ENCODE data around the gene MT4. TPM values are rescaled to one million over a fixed set of nuclear protein-coding genes. Genes with fewer than 3 reads are reported as not detected.

Gene MT4
- total and polyA plus RNA-seq, 2 donors (not counting 3 experiments of a cell fraction or from before 2014, with no cell fraction given) = not detected

GRCh38 chr16:56611281-56611833, 46.5 kb downstream of the MT4 start:
- H3K9me1 ChIP-seq (replicated peaks; ENCODE audit: control insufficient read depth, extremely low read depth, insufficient read depth, low read length) = no peaks in the 10 kb centered on the region
- H2AFZ ChIP-seq (ENCODE audit: low read depth, low read length) = no peak overlapping the region
- H3K4me2 ChIP-seq (ENCODE audit: insufficient read depth, low read length) = peak overlapping the region; percentile 81
- peak; percentile 45 for DNase-seq (ENCODE audit: low read depth, low spot score)
- peak overlapping the region; percentile 95 for H3K9ac ChIP-seq (replicated peaks; ENCODE audit: extremely low read depth, insufficient read depth, low read length)
- no peaks in the 10 kb centered on the region for H3K36me3 ChIP-seq (ENCODE audit: control insufficient read depth in 2 of 2, extremely low read depth in 1 of 2, insufficient read depth in 2 of 2, low read length in 2 of 2)
- no peaks in the 10 kb centered on the region for H3K27me3 ChIP-seq (ENCODE audit: control insufficient read depth in 2 of 2, insufficient read depth in 2 of 2, low read length in 2 of 2)
- intact Hi-C loops (cut with micrococcal nuclease) = no loop called here
- H4K20me1 ChIP-seq (replicated peaks; ENCODE audit: control insufficient read depth, extremely low read depth, insufficient read depth, low read length) = no peaks in the 10 kb centered on the region
- peaks cover 70% of the 10 kb centered on the region for H3K4me1 ChIP-seq (ENCODE audit: control insufficient read depth, extremely low read depth, insufficient read depth, low read length)
- peak overlapping the region; percentile 99 for H3K27ac ChIP-seq (ENCODE audit: insufficient read depth, low read depth, low read length)
- H3K4me3 ChIP-seq (replicated peaks in 1 of 3; ENCODE audit: insufficient read depth in 1 of 3, low read depth in 1 of 3, low read length in 3 of 3) = no peak overlapping the region
- FAIRE-seq = peak; percentile 82
- BruUV-seq (replicated peaks) = no TSS peak
- H3K79me2 ChIP-seq (ENCODE audit: control insufficient read depth, insufficient read depth, low read length) = peaks cover 28% of the 10 kb centered on the region
- POLR2A ChIA-PET = interaction anchor here (4.5 kb wide), 1 partner anchor 15 kb away, joined by 51 read pairs; the partner anchor contains the start of gene MT1E
- TF ChIP-seq GATA2 (IDR thresholded peaks at IDR 0.05; ENCODE audit: insufficient read depth, insufficient read length, low read depth, low read length) (no peak), POLR2A (IDR thresholded peaks at IDR 0.05; ENCODE audit: low read depth, low read length) (peak; percentile 29), MAX (IDR thresholded peaks at IDR 0.05; ENCODE audit: insufficient read depth, insufficient read length) (no peak), POLR2AphosphoS5 (IDR thresholded peaks at IDR 0.05; ENCODE audit: insufficient read depth, low read depth, low read length) (peak; percentile 38), JUN (IDR thresholded peaks at IDR 0.05; ENCODE audit: borderline replicate concordance, insufficient read depth, insufficient read length, low read depth) (no peak), MYC (IDR thresholded peaks at IDR 0.05; ENCODE audit: low read depth, low read length) (no peak), FOS (IDR thresholded peaks at IDR 0.05; ENCODE audit: borderline replicate concordance, insufficient read depth, low read length) (no peak), CTCF (IDR thresholded peaks at IDR 0.05; ENCODE audit: extremely low read depth in 1 of 2, insufficient read depth in 1 of 2, low read depth in 1 of 2, low read length in 2 of 2) (no peak), EZH2 (IDR thresholded peaks at IDR 0.05; ENCODE audit: borderline replicate concordance, low read depth, low read length, severe bottlenecking) (no peak)
- CTCF ChIA-PET = interaction anchor here (1.3 to 2.6 kb wide), 5 partner anchors 12 to 97 kb away, joined by 3 to 8 read pairs (median 8); partner anchors contain the start of gene MT1E
- dilution Hi-C loops (cut with MboI; ENCODE audit: extremely low pct_ligation_motif_present, low sequenced_read_pairs) = no loop called here
- H3K9me3 ChIP-seq (replicated peaks; ENCODE audit: control insufficient read depth, insufficient read depth, low read length) = no peaks in the 10 kb centered on the region

Data from endothelial cell of umbilical vein (primary cell).